ENCODE data around the gene VSTM4.

Gene VSTM4

DNA sequence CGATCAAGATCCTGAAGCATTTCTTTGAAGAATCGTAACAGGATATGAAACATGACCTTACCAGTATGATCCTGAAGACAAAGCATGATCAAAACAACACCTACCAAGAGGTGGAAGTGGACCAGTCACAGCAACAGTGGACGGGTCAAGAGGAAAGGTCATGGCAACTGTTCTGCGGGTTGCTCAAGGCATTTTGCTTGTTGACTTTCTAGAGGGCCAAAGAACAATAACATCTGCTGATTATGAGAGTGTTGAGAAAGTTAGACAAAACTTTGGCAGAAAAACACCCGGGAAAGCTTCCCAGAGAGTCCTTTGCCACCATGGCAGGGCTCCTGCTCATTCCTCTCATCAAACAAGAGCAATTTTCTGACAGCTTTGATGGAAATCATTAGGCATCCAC, 110.1 kb downstream of the VSTM4 start:
- DNase-seq (ENCODE audit: low read depth), result no peak

- no peak for DNase-seq (ENCODE audit: low read depth)
Observed at GRCh38 chr10:49001870-49002672, 113.3 kb downstream of the VSTM4 start.

- no peak for DNase-seq (ENCODE audit: low read depth)
Observed at GRCh38 chr10:49001402-49001801, 113.9 kb downstream of the VSTM4 start.

DNA sequence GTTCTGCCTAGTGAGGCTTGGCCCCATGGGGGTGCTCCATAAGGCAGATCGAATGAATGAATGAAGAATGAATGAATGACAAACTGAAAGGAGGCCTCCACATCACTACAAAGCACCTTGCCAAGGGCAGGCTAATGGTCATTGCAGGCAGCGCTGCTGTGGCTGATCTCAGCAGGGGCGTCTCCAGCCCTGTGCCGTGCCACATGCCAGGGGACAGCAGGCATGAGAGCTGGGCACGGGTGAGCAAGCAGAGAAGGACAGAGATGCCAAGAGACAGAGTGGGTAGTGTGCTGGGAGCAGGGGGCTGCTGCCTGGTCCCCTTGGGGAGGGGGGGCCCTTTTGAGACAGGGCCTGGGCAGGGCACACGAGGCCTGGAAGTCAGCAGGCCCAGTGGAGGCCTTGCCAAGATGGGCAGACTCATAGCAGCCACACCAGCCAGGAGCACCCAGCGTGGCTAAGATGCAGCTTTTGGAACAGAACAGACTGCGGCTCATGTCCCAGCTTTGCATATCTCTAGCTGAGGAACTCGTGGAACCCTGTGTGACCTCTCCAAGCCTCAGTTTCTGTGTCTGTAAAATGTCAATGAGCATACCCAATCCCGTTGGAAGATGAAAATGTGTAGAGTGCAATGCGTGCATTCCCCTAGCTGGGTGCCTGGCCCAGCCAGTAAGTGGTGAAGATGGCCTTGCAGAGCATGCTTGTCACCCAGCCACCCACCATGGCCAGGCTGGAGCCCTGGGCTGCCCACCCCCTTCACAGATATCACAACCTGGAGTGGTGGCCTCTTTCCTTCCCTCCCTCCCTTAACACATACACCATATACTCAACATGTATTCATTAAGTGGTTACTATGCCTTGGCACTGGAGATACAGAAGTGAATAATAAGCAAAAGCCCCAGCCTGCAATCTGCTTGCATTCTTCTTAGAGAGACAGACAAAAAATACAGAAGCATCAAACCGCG, 114.6 kb downstream of the VSTM4 start:
- DNase-seq (ENCODE audit: low read depth), result no peak

DNA sequence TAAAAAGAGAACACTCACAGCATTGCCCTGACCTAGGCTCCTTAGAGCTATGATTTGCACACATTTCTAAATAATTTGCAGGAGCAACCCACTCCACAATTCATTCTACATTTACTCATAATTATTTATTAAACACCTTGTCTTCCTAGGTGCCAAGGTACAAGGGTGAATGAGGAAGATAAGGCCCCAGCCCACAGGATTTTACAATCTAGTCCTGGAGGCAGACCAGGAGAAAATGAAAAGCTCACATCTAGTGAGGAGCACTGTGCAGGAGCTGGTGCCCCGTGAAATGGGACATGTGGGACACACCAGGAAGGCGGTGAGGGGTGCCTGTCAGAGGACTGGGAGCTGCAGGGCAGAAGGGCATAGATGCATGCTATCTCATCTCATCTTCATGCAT, 116.0 kb downstream of the VSTM4 start:
- no peak for DNase-seq (ENCODE audit: low read depth)

GRCh38 chr10:48996329-48996728, 119.0 kb downstream of the VSTM4 start:
- DNase-seq (ENCODE audit: low read depth), result no peak

- DNase-seq (ENCODE audit: low read depth), result no peak
Observed at GRCh38 chr10:48993627-48994026, 121.7 kb downstream of the VSTM4 start.

- DNase-seq (ENCODE audit: low read depth), result no peak
Observed at GRCh38 chr10:48990226-48990625, 125.1 kb downstream of the VSTM4 start.

- no peak for DNase-seq (ENCODE audit: low read depth)
Observed at GRCh38 chr10:48985621-48986158, 129.6 kb downstream of the VSTM4 start.

- no peak for DNase-seq (ENCODE audit: low read depth)
Observed at GRCh38 chr10:48983648-48984351, 131.5 kb downstream of the VSTM4 start.

DNA sequence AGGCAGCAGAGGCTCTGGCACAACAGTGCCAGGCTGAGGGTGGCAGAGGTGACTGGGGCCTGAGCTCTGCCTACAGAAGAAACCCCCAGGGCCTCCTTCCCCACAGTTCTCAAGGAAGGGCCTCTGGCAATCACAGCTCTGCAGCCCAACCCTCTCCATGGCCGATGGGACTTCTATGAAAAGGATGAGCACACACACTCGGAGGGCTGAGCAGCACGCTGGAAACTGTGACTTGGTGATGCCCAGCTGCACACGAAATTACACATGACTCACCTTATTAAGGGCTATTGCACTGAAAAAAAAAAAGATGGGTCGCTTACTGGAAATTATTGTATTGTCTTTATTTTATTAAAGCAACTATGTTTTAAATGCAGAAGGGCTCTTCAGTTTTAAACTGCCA, 132.7 kb downstream of the VSTM4 start:
- DNase-seq (ENCODE audit: low read depth), result no peak

- DNase-seq (ENCODE audit: low read depth), result peak; percentile 5
Observed at GRCh38 chr10:48981310-48981907, 133.9 kb downstream of the VSTM4 start.

GRCh38 chr10:48978318-48978717, 137.0 kb downstream of the VSTM4 start:
- DNase-seq (ENCODE audit: low read depth), result no peak

DNA sequence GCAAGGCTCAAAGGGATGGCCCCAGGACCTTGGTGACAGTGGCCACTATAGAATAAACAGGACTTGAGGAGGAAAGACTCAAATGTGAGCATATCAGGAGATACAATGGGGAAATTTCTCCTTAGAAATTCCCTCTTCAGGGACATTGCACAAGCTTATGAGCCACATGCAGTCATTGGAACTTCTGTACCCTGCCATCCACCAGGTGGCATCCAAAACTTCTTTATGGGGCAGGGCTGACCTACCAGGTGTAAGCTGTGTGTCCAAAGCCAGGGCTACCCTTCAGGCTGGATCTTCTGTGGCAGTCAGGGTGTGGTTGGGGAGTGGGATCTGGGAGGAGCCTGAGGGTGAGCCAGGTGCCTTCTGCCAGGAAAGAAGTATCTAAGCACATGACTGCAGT, 139.1 kb downstream of the VSTM4 start:
- DNase-seq (ENCODE audit: low read depth), result no peak

DNA sequence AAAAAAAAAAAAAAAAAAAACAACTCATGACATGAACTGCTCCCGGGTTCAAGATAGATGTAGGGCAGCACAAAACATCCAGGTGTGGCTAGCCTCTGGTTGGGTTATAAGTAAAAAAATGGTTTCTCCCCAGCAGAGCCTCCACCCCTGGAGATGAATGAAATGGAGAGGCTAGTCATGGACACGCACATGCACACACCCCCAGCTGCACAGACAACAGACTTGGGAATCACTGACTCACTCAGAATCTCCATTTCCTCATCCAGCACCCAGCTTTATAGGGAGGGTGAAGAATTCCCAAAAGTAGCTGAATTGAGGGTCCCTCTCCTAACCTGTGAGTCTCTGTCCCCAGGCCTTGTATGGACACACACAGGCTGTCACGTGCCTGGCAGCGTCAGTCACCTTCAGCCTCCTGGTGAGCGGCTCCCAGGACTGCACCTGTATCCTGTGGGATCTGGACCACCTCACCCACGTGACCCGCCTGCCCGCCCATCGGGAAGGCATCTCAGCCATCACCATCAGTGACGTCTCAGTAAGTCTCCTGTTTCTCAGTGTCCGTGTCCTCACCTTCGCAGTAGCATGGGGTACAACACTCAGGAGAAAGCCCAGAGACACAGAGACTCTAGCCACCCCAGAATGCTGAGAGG, 140.7 kb downstream of the VSTM4 start:
- DNase-seq (ENCODE audit: low read depth), result no peak

DNA sequence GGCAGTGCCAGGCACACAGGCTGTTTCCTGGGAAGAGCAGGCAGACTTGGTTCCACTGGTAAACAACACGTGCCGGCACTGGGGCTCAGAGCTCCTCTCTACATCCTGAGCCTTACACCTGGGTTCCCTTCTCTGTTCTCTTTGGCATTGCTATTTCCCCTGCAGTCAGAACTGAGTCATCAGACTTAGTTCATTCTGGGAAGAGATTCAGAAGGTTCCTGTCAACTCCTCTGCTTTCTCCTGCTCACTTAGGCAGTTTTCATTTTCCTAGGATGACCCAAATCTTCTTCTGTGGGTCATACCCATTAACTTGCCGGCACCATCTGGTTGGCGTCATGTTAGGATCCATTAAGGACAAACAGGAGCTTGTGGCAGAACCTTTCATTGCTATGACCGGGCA, 142.3 kb downstream of the VSTM4 start:
- no peak for DNase-seq (ENCODE audit: low read depth)

- no peak for DNase-seq (ENCODE audit: low read depth)
Observed at GRCh38 chr10:48970654-48971053, 144.7 kb downstream of the VSTM4 start.

DNA sequence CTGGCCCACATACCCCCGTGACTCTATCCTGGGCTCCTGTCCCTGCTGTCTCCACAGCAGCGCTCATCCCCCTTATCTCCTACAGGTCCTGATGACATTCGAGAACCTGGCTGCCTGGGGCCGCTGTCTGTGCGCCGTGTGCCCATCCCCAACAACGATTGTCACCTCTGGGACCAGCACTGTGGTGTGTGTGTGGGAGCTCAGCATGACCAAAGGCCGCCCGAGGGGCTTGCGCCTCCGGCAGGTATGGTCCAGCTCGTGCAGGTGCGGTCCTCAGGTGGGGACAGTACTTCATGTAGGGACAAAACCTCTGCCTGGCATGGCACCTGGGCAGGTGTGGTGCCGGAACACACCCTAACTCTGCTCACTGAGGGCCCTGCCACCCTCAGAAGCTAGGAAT, 145.3 kb downstream of the VSTM4 start:
- no peak for DNase-seq (ENCODE audit: low read depth)

GRCh38 chr10:48968036-48968435, 147.3 kb downstream of the VSTM4 start:
- no peak for DNase-seq (ENCODE audit: low read depth)

GRCh38 chr10:48965460-48965859, 149.9 kb downstream of the VSTM4 start:
- no peak for DNase-seq (ENCODE audit: low read depth)
